Measurements from ENCODE around the gene WAPL.

WAPL gene

DNA sequence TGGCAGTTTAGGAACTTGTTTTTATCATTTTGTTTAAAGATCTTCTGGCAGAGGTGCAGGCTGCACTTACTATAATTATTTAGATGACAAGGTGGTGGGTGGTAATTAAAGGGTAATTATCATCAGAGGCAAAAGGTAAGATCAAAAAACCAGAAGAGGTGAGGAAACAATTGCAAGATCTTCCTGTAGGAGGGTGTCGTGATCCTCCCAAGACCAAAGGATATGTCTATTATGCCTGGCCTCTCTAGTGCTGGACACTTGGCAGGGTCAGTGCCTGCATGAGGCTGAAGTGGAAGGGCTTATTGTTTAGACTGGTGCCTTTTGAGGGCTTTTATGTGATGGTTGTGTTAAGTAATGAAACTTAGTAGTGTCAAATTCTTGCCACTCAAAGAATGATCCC is 1.8 kb upstream of the WAPL start:
- peak; percentile 23 for DNase-seq (ENCODE audit: low read depth, low spot score)

DNA sequence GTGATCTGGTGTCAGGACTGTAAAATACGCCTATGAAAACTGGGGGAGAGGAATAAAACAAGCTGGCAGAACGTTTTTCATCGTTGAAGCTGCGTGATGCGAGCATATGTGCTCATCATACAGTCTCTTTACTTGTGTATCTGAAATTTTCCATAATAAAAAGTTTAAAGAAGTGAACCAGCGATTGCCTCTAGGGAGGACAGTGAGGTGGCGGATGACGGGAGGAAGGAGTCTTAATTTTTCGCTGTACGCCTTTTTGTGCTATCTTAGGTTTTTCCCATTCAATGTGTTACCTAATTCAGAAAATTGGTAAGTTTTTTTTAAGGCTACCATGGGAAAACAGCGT is 891 bp upstream of the WAPL start:
- DNase-seq (ENCODE audit: low read depth, low spot score) = no peak

DNA sequence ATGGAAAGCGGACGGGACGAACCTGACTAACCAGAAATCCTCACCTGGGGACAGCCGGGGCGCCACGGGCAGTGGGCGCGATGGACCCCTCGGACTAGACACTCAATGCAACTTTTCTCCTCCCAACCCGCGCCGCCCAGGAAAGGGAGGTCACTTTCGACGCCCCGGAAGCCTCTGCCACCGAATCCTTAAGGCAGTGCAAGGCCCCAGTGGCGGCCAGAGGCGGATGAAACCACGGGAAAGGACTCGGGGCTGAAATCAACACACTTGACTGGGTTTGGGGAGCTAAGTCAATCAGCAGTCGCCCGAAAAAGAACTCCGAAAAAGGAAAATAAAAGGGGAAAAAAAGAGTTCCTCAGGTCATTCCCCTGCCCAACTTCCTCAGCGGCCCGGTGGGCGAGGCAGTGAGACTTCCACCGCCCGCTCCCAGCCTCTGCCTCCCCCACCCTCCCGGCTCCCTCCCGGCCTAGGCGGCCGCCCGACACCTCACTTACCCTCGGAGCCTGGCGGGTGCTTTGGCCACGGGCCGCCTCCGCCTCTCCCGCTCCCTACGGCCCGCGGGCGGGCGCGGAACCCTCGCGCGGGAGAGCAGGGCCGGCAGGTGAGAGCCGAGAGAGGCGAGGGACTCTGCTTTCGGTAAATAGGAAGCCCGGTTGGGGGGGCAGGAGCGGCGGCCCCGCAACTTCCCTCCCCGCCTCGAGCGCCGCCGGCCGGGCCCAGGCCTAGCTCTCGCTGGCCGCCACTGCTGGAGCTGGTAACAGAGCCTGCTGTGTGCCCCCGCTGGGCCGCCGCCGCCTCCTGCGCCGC is 518 bp downstream of the WAPL start:
- DNase-seq (ENCODE audit: low read depth, low spot score) = peak; percentile 71

DNA sequence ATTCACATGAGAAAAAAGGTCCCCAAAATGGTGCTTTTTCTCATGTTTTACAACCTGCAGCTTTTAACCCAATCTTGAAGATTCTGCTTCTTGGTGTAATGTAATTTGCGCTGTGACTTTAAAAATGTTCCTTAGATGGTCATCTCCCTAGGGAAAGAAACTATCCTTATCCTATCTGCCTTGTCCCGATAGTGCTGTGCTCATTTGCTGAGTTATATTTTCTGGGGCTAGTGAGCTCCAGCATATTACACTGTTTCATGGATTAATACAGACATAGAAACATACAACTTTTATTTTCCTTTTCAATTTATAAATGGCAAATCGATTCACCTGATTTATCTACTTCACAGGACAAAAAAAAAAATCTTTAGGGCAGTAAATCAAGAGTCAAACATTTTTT is 2.8 kb downstream of the WAPL start:
- DNase-seq (ENCODE audit: low read depth, low spot score) = no peak

DNA sequence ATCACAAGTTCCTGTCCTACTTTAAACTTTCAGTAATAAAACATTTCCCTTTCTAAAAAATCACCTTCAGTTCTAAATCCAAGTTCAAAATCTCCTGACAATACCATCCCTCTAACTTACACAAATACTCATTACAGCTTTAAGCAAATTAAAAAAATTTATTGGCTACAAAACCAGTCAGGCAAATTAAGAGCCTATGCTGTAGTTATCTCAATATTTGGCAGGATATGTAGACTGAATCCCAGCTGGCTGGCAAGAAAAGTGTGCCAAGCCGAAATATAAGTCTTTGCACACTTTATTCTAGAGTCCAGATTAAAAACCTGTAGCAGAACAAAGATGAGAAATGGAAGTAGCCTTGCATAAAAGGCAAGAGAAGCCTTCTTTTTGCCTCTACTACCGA is 9.5 kb downstream of the WAPL start:
- no peak for DNase-seq (ENCODE audit: low read depth, low spot score)

DNA sequence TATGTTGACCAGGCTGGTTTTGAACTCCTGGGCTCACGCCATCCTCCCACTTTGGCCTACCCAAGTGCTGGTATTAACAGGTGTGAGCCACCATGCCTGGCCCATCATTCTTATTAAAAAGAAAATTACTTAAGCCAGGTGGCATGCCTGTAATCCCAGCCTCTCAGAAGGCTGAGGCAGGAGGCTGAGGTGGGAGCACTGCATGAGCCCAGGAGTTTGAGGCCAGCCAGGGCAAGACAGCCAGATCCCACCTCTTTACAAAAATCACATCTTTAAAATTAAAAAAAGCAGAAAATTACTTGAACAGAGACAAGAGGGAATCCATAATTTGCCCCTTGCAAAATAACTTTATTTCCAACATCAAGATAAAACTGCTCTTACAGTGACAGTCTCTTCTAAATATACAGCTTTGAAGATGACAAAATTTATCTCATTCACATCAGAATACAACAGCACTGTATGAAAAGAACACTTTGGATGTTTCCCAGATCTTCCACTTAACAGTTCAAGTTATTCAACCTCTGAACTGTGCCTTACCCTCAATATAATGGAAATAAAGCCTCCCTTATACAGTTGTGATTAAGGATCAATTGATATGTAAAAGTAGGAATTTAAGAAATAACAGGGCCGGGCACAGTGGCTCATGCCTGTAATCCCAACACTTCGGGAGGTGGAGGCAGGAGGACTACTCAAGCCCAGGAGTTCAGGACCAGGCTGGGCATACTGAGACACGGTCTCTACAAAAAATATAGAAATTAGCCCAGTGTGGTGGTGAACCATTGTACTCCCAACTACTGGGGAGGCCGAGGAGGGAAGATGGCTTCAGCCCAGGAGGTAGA is 10.3 kb downstream of the WAPL start:
- no peak for DNase-seq (ENCODE audit: low read depth, low spot score)

DNA sequence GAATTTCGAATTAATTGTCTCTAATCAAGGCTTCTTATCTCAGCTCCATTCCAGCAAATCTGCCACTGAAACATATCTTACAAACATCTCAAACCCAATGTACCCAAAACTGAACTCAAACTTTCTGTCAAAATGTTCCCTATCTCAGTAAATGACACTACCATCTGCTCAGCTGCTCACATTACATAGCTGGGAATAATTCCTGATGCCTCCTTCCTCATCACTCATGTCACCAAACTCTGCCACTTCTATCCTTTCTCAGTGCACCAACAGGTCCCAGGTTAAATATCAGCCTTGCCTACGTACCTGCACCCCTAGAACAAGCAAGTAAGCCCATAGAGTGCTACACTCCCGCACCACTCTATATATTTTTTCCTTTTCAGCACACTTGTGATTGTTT is 12.4 kb downstream of the WAPL start:
- no peak for DNase-seq (ENCODE audit: low read depth, low spot score)

DNA sequence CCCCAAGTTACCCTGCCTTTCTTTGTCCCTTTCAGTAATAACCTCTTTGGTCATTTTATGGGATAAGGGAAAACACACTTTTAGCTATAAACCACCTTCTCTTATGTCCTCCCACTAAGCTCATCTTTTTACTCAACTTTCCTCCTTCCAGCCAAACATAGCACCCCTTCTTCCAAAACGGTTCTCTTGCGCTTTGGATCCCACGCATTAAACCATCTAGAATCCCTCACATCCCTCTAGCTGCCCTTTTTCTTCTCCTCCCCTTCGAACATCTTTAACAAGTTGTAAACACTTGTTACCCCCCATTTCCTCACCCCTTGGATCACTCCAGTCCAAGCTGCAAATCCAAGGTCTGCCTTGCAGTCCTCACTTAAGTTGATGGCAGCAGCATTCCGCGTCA is 13.4 kb downstream of the WAPL start:
- DNase-seq (ENCODE audit: low read depth, low spot score) = no peak

DNA sequence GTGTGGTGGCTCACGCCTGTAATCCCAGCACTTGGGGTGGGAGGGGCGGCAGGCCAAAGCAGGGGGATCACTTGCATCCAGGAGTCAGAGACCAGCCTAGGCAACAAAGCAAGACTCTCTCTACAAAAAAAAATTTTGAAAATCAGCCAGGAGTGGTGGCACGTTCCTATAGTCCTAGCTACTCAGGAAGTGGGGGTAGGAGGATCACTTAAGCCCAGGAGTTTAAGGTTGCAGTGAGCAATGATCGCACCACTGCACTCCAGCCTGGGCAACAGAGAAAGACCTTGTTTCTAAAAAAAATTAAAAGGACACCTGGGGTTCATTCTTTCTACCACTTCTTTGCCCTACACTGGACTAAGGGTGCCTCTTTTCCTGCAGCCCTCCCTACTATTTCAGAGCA is 15.1 kb downstream of the WAPL start:
- DNase-seq (ENCODE audit: low read depth, low spot score) = no peak

DNA sequence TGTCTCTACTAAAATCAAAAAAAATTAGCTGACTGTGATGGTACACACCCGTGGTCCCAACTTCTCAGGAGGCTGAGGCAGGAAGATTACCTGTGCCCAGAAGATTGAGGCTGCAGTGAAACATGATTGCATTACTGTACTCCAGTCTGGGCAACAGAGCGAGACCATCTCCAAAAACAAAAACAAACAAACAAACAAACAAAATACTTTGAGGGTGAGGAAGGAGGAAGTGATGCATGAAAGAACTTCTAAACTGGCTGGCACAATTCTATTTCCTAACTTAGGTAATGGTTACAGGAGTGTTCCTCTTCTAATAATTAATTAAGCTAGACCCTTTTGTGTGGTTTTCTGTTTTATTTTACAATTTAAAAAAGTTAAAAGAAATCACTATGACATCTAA is 15.5 kb downstream of the WAPL start:
- no peak for DNase-seq (ENCODE audit: low read depth, low spot score)

DNA sequence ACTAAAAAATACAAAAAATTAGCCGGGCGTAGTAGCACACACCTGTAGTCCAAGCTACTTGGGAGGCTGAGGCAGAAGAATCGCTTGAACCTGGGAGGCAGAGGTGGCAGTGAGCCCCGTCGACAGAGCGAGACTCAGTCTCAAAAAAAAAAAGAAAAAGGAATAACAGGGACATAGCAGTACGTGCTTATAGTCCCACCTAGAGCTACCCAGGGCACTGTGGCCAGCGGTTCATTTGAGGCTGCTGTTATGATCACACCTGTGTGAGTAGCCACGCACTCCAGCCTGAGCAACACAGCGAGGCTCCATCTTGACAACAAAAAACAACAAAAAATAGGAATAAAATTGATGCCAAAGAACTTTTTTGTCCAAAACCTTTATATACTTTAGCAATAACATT is 17.1 kb downstream of the WAPL start:
- no peak for DNase-seq (ENCODE audit: low read depth, low spot score)

DNA sequence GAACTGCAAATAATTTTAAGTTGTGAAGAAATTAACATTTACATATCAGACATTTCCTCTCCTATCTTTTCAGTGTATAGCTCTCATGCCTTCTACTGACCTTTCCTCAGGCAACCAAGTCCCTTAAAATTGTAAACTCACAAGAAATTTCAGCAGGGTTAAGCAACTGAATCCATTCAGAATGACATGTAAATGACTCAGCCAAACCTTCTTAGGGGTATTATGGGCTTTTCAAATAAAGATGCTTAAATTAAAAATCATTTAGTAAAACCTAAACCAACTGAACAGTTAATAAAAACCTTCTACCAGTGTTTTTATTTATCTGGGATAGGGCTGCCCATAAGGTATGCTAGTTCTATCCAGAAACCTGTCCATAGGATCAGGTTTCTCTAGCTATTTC is 20.7 kb downstream of the WAPL start:
- DNase-seq (ENCODE audit: low read depth, low spot score) = no peak

DNA sequence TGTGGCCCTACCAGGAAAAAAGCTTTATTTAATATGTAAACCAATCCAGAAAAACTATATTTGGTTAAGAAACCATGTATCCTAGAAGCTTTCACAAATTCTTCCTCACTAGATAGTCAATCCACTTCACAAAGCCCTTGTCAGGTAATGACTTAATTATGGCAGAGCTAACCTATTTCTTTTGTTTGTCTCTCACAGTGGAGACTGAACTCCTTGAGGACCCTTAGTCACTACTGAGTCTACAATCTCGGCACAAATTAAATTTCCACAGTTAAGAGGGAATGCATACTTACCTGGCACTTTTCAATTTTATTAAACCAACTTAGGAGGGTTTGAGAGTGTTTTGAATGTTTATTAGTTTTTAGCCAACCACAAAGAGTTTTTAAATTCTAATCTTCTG is 23.0 kb downstream of the WAPL start:
- no peak for DNase-seq (ENCODE audit: low read depth, low spot score)

DNA sequence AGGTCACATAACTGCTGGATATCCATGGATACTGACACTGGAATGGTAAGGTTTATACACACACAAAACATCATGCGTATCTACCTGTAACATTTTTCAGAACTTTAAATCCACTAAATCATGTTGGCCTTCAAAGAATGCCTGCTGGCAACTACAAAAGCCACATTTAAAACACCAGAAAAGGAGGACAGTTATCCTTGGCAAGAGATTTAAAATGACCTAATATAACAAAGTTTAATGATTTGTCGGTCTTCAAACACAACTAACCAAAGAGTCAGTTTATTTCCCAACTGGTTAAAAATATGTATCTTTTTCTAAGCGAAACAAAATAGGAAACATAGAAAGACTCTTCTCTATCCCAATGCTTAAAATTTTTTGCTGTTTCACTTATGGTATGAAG is 24.0 kb downstream of the WAPL start:
- no peak for DNase-seq (ENCODE audit: low read depth, low spot score)

DNA sequence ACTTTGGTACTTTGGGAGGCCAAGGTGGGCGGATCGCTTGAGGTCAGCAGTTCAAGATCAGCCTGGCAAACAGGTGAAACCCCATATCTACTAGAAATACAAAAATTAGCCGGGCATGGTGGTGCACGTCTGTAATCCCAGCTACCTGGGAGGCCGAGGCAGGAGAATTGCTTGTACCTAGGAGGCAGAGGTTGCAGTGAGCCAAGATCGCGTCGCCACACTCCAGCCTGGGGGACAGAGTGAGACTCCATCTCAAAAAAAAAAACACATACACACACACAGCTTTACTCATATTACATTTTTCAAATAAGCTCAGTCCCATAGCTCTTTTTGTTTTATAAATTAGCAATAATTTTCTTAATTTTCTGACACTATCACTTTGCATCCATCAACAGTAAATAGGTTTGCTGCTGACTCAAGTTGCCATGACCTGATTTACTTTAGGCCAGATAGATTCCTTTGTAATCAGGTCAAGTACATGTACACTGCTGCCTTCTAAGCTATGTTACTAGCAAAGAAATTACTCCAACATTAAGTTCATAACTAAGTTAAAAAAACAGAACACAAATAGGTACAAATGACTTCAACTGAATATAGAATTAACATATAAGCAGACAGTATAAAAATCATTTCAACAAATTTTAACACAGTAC is 31.5 kb downstream of the WAPL start:
- no peak for DNase-seq (ENCODE audit: low read depth, low spot score)

DNA sequence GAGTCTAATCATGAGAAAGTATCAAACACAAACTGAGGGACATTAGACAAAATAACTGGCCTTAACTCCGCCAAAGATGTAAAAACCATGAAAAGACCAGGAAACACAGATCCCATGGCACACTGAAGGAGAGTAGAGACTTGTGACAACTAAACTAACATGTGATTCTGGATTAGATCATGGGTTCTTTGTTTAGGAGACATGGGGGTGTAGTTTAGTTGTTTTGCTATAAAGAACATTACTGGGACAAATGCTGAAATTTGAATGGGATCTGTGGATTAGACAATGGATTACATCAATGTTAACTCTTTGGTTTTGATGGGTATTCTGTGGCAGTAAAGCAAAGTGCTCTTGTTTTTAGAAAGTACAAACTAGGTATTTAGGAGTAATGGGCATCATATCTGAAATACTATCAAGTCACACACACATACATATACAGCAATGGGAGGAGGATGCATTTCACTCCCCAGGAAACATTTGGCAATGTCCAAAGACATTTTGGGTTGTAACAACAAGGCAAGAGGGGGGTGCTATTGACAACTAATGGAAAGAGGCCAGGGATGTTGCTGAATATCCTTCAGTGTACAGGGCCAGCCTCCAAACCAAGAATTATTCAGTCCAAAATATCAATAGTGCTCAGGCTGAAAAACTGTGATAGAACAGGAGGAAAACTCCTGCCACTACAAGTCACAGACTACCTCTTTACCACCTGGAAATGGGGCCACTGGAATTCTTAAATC is 32.4 kb downstream of the WAPL start:
- no peak for DNase-seq (ENCODE audit: low read depth, low spot score)

DNA sequence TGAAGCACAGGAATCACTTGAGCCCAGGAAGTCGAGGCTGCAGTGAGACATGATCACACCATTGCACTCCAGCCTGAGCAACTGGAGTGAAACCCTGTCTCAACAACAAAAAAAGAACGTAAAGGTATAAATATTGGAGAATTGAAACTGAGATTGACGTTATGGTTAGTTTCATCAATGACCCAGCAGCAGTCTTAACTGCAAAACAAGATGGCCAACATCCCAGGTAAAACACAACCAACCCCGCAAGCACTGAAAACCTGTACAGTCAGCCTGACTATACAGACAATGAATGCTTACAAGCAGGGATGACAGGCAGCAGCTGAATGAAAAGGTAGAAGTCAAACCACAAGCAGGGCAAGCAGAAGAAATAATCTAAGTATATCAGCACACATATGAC is 34.7 kb downstream of the WAPL start:
- DNase-seq (ENCODE audit: low read depth, low spot score) = no peak

DNA sequence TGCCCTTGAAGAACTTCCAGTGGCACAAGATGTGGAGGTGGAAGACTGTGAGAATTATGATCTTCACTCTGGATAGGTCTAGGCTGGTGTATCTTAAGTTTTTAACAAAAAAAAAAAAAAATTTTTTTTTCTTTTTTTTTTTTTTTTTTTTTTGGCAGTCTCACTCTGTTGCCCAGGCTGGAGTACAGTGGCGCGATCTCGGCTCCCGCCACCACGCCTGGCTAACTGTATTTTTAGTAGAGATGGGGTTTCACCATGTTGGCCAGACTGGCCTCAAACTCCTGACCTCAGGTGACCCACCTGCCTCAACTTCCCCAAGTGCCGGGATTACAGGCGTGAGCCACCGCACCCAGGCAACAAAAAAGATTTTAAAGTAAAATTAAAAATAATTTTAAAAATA is 37.9 kb downstream of the WAPL start:
- no peak for DNase-seq (ENCODE audit: low read depth, low spot score)

DNA sequence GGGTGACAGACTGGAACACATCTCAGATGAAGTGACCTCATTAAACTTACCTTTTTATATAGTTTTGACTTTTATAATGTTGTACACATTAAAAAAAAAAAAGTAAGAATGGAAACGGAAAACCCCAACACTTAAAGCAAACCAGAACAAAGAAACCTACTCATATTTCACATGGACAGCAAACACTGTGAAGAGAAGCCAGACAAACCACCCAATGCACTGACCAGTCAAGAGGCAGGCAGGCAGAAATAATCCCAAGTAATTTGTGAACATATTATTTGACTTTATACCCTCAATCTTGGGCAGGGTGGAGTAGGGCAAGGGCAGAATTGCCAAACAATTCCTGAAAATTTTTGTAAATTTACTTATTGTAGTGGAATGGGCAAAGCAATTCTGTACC is 39.8 kb downstream of the WAPL start:
- no peak for DNase-seq (ENCODE audit: low read depth, low spot score)

DNA sequence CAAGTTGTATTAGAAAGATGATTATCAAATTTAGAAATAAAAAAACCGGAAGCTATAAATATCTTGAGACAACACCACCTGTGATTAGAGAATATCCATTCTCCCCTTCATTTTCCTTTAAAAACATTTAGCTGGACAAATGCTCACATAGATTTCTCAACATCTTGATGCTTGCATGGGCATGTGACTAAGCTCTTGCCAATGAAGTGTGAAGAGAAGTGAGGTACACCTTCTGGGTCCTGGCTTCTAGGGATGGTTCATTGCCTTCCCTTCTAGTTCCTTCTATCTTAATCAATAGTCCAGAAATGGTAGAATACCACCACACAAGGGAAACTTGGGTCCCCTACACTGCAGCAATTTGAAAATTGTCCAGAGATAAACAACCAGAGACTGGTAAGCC is 41.0 kb downstream of the WAPL start:
- no peak for DNase-seq (ENCODE audit: low read depth, low spot score)

DNA sequence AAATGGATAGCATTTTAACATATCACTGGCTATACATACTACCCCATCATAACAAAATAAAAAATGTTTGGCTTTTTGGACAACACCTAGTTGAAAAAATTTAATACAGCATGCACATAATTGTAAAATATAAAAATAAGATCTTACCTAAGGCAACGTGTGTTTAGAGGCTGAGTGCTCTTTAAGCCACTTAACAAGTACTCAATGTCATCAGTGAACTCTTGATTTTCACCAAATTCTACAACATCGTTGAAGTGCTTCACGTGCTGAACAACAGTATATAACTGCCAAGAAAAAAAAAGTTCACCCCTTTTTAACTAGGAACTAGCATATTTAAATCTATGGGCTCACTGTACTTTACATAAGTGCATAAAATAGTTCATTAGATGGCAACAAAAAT is 49.5 kb downstream of the WAPL start:
- DNase-seq (ENCODE audit: low read depth, low spot score) = no peak
